Fibroblast of pulmonary artery (primary cell): ENCODE measurements around the gene YPEL2.

Source experiments
- DNase-seq: peaks from one replicate; pipeline ENCODE4 v3.0.0-alpha.2; 2010; ENCODE audit warnings: low read depth
- H3K4me3 ChIP-seq: replicated peaks from 2 replicates; pipeline ENCODE4 v1.5.1; 2011; ENCODE audit warnings: low read depth, mild to moderate bottlenecking, control low read depth, low read length, moderate library complexity
- CTCF ChIP-seq: IDR thresholded peaks from 2 replicates; pipeline ENCODE4 v1.5.1; 2011; ENCODE audit warnings: mild to moderate bottlenecking, control low read depth, low read length, inconsistent platforms; ENCODE audit errors: missing control alignments

Gene YPEL2

DNA sequence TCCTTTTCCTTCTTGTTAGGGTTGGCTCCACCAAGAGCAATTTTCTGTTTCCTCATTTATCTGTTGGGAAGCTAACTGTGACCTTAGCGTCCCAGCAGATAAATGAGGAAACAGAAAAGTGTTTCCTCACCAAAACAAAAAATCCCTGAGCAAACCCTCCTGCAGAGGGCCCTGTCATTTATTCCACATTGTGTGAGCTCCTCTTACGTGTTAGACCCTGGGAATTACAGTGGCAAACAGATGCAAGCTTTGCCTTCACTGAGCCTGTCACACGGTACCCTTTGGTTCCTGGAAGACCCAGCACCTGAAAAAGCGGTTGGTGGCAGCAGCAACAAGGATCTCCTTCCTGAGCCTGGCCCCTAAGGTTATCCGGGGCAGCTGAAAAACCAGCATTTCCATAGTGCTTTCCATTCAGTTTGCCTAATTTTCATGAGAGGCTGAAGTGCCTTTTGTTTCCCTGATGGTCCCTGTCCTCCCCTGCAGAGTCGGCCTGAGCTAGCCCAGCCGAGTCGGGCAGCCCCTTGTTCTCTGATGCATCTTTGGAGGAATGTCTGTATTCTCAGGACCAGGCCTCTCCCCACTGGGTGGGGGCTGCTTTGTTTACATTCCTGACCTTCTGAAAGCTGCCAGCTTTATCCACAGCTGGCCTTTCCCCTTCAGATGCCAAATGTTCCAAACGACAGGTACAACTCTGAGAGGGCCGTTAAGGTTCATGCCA is 34.7 kb downstream of the YPEL2 start:
- no peak for TF ChIP-seq CTCF
- no peak overlapping the region for H3K4me3 ChIP-seq
- no peak for DNase-seq

GRCh38 chr17:59366773-59367656 is 35.6 kb downstream of the YPEL2 start:
- no peak overlapping the region for H3K4me3 ChIP-seq
- no peak for TF ChIP-seq CTCF
- peak; percentile 69 for DNase-seq

DNA sequence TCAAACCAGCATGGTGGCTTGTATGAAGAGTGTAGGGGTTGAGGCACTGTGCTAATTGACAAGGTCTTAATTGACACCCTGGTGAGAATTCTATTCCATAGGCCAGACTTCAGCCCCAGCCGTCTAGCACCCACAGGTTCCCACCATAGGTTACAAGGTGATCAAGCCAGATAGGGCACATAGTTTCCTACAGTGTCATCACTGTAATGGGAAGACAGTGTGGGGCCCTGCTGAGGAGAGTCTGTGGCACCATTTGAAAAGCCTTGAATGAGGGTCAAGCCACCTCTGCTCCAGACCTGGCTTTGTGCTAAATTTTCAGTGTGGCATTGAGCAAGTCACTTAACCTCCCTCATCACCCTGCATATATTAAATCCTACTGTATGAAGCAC is 36.2 kb downstream of the YPEL2 start:
- no peak for TF ChIP-seq CTCF
- DNase-seq, result no peak
- H3K4me3 ChIP-seq, result no peak overlapping the region

GRCh38 chr17:59368218-59368857 is 36.9 kb downstream of the YPEL2 start:
- no peak for DNase-seq
- H3K4me3 ChIP-seq, result no peak overlapping the region
- TF ChIP-seq CTCF, result no peak

DNA sequence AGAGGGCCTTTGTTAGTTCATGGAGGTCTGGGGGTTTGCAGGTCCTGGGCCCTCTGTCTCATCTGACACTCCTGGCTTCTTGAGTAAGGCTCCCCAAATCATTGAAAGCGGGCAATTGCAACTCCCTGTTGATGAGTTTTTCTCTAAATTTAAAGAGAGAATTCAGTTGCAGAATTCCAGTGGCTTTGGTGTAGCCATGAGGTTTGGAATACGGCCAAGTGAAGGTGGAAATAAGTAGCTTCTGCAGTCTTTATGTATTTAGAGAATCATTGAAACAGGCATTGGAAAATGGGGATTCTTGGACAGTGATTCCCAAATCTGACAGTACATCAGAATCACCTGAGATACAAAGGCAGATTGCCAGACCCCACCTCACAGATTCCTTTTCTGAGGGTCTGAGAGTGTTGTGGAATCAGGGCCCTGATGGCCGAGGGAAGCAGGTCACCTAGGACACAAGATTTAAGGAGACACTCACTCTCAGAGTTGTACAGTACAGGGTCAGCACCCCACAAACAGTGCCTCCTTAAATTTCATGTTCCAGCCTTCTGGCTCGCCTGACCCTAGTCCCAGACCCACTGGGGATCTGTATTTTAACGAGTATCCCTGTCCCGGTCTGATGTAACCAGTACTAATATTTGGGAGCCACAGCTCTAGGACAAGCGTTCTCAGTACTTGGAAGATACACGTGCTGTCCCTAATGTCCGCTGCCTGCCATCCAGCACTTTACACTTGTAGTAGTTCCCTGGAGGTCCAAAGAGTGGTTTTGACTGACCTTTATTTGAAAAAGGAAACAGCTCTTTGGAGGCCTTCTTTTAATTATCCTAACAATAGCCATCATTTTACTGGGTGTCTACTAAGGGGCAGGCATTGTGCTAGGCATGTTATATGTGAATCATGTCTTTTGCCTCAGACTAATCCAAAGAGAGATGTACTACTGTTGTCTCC is 37.8 kb downstream of the YPEL2 start:
- no peak for DNase-seq
- no peak for TF ChIP-seq CTCF
- no peak overlapping the region for H3K4me3 ChIP-seq

DNA sequence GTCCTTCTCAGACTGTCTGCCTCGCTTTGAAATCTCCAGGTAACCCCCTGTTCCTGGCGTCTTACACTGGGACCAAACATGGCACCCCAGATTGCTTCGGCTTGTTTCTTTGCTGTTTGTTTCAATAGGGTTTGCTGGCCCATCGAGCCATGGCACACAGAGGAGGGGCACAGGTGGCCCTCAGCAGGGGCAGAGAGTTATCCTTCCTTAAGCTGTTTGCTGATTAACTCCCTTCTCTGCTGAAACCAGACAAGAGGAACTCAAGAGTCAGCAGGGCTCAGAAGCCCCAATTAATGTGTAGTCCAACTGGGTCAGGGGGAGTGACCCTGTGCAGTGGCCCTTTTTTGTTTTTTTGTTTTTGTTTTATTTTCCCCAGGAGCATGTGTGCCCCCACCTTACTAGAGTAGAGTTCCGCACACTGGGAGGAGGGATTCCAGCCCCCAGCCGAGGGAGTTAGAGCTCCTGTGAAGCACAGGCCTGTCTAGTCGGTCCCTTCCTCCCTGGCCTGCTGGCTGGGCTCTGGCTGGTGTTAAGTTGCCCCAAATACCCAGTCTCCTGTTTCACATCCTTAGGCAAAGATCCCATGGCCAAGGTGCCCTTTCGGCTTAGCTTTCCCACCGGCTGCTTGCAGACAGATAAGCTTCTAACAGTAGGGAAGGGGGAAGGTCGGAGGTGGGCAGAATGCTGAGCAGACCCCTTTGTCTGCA is 39.3 kb downstream of the YPEL2 start:
- no peak overlapping the region for H3K4me3 ChIP-seq
- no peak for DNase-seq
- TF ChIP-seq CTCF, result no peak
